ENCODE data around the gene GNE.

DNA sequence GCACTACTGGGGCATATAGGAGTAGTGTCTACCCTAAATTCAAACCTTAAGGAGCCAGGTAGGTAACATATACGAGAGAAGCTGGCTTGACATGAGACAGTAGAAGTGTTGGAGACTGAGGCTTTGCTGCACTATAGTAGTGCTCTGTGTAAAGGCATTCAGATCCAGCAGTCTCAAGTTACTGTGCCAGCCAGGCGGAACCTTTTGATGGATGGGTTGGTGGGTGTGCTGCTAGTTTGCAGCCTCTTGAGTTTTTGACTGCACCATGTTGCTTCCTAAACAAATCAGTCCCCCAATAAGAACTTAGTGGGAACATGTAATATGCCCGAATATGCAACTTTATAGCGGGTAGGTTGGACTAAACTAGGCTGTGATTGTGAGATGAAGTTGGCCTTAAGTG lies 66.1 kb downstream of the GNE start:
- TF ChIP-seq CTCF (IDR thresholded peaks at IDR 0.05) (no peak), EP300 (IDR thresholded peaks at IDR 0.05) (no peak)

Data from esophagus muscularis mucosa (tissue), 3 donors.